HepG2 (cell line): ENCODE measurements around the gene OVOL3. TPM values are rescaled to one million over a fixed set of nuclear protein-coding genes. Genes with fewer than 3 reads are reported as not detected.

Experiments
- ASH2L ChIP-seq: fragments of 300-600, 200-600 bp; sonication (generic); IDR thresholded peaks from 2 replicates; pipeline ENCODE4 v1.7.0; 2017; ENCODE audit warnings: low read depth, mild to moderate bottlenecking, moderate library complexity, mixed read lengths, low read length; ENCODE audit not compliant: insufficient read length
- BCL6 ChIP-seq: IDR thresholded peaks from 2 replicates; pipeline ENCODE4 v1.6.1; 2016; ENCODE audit warnings: missing genetic modification reagents, missing compliant biosample characterization
- BORCS8-MEF2B ChIP-seq: sonication (generic); formaldehyde crosslinking; IDR thresholded peaks from 2 replicates; pipeline ENCODE4 v1.8.0; 2022; ENCODE audit warnings: mild to moderate bottlenecking, missing genetic modification reagents
- DRAP1 ChIP-seq: IDR thresholded peaks from 2 replicates; pipeline ENCODE4 v1.6.1; 2016; ENCODE audit warnings: missing genetic modification reagents, missing compliant biosample characterization
- E2F5 ChIP-seq: sonication (generic); formaldehyde crosslinking; conservative IDR thresholded peaks from 2 replicates; pipeline ENCODE4 v1.4.0; 2020; ENCODE audit warnings: missing genetic modification reagents
- HBP1 ChIP-seq: IDR thresholded peaks from 2 replicates; pipeline ENCODE4 v1.6.1; 2016; ENCODE audit warnings: low read depth, control low read depth
- ISL2 ChIP-seq: sonication (generic); formaldehyde crosslinking; IDR thresholded peaks from 2 replicates; pipeline ENCODE4 v1.5.0; 2020; ENCODE audit warnings: missing genetic modification reagents
- KMT2A ChIP-seq: sonication (generic); formaldehyde crosslinking; IDR thresholded peaks from 2 replicates; pipeline ENCODE4 v1.4.0; 2020; ENCODE audit warnings: missing genetic modification reagents
- MAFK ChIP-seq, 2 experiments: IDR thresholded peaks in 1 of 2; conservative IDR thresholded peaks in 1 of 2; 2 replicates each; pipeline ENCODE4 v1.6.1; 2011; ENCODE audit warnings: improper control_type of control experiment in 2 of 2, low read length in 2 of 2
- NAIF1 ChIP-seq: sonication (generic); formaldehyde crosslinking; IDR thresholded peaks from 2 replicates; pipeline ENCODE4 v1.5.0; 2020; ENCODE audit warnings: mild to moderate bottlenecking, missing genetic modification reagents, borderline replicate concordance
- NCOA1 ChIP-seq: sonication (generic); formaldehyde crosslinking; IDR thresholded peaks from 2 replicates; pipeline ENCODE4 v1.9.0; 2021; ENCODE audit warnings: missing genetic modification reagents
- PCBP2 ChIP-seq: fragments of 200-400 bp; formaldehyde crosslinking; optimal IDR thresholded peaks from 2 replicates; pipeline ENCODE3; 2018; ENCODE audit warnings: low read length, low read depth; ENCODE audit not compliant: poor library complexity, severe bottlenecking
- SAP130 ChIP-seq: IDR thresholded peaks from 2 replicates; pipeline ENCODE4 v1.6.1; 2016; ENCODE audit warnings: low read depth
- SMARCC2 ChIP-seq: fragments of 450-650 bp; IDR thresholded peaks from 2 replicates; pipeline ENCODE4 v1.6.1; 2017; ENCODE audit warnings: antibody characterized with exemption, mild to moderate bottlenecking
- SMARCE1 ChIP-seq: fragments of 450-650 bp; IDR thresholded peaks from 2 replicates; pipeline ENCODE4 v1.6.1; 2017; ENCODE audit warnings: borderline replicate concordance
- SP4 ChIP-seq: sonication (generic); formaldehyde crosslinking; IDR thresholded peaks from 2 replicates; pipeline ENCODE4 v1.8.1; 2023; ENCODE audit warnings: mild to moderate bottlenecking, missing genetic modification reagents
- ZBTB7A ChIP-seq: sonication (generic); formaldehyde crosslinking; IDR thresholded peaks from 2 replicates; pipeline ENCODE4 v1.8.0; 2022; ENCODE audit warnings: mild to moderate bottlenecking, missing genetic modification reagents
- ZNF281 ChIP-seq: sonication (generic); formaldehyde crosslinking; IDR thresholded peaks from 2 replicates; pipeline ENCODE4 v1.4.0; 2020; ENCODE audit warnings: missing genetic modification reagents, borderline replicate concordance
- ZNF33A ChIP-seq: sonication (generic); formaldehyde crosslinking; IDR thresholded peaks from 2 replicates; pipeline ENCODE4 v1.5.1; 2020; ENCODE audit warnings: missing genetic modification reagents, mild to moderate bottlenecking, moderate library complexity, borderline replicate concordance
- ZNF430 ChIP-seq: sonication (generic); formaldehyde crosslinking; IDR thresholded peaks from 2 replicates; pipeline ENCODE4 v1.9.0; 2021; ENCODE audit warnings: mild to moderate bottlenecking, missing genetic modification reagents
- ZNF614 ChIP-seq: IDR thresholded peaks from 2 replicates; pipeline ENCODE4 v1.6.1; 2018; ENCODE audit warnings: missing biosample characterization, missing genetic modification reagents, inconsistent platforms, borderline replicate concordance
- ZNF747 ChIP-seq: sonication (generic); formaldehyde crosslinking; IDR thresholded peaks from 2 replicates; pipeline ENCODE4 v1.8.1; 2023; ENCODE audit warnings: missing genetic modification reagents, mild to moderate bottlenecking, borderline replicate concordance
- ZNF768 ChIP-seq: sonication (generic); formaldehyde crosslinking; IDR thresholded peaks from 2 replicates; pipeline ENCODE4 v1.4.0; 2020; ENCODE audit warnings: missing genetic modification reagents
- ZNF879 ChIP-seq: sonication (generic); formaldehyde crosslinking; IDR thresholded peaks from 2 replicates; pipeline ENCODE4 v1.8.1; 2023; ENCODE audit warnings: missing genetic modification reagents
- ZSCAN30 ChIP-seq: sonication (generic); formaldehyde crosslinking; IDR thresholded peaks from 2 replicates; pipeline ENCODE4 v1.5.0; 2020; ENCODE audit warnings: mild to moderate bottlenecking, missing genetic modification reagents
- polyA plus RNA-seq, 8 experiments: library from polyadenylated mRNA; depleted of rRNA in 3 of 8; stranded (reverse) in 7 of 8; unstranded in 1 of 8; fragments of >200 nt; fragmentation: Illumina TruSeq in 4 of 8; extraction: Trizol in 4 of 8; gene quantifications; 2 replicates each; pipeline versions ENCODE4 v1.2.1 to v1.2.3, GENCODE V29; 2011 to 2016; ENCODE audit warnings: low read depth in 4 of 8, missing spikeins in 1 of 8, mixed read lengths in 1 of 8; ENCODE audit not compliant: insufficient read depth in 1 of 8
- total RNA-seq, 5 experiments: library from RNA; depleted of rRNA; stranded (reverse); fragments of >200 nt; fragmentation: Illumina TruSeq; extraction: Trizol; gene quantifications; 2 replicates each; pipeline ENCODE4 v1.2.3, GENCODE V29; 2016; ENCODE audit warnings: low read depth in 1 of 5

The OVOL3 gene
- total and polyA plus RNA-seq, 2 of the 13 experiments (the other 11 are each of a cell fraction or from before 2014, with no cell fraction given) = not detected

- TF ChIP-seq ZNF614 (CRISPR knock-in tag) (no peak), SMARCC2 (no peak), E2F5 (no peak), ZSCAN30 (CRISPR knock-in tag) (no peak), ZNF768 (no peak), ISL2 (CRISPR knock-in tag) (no peak), ZNF747 (CRISPR knock-in tag) (no peak), ZNF281 (CRISPR knock-in tag) (no peak), BCL6 (CRISPR knock-in tag) (no peak), ZBTB7A (CRISPR knock-in tag) (no peak), KMT2A (CRISPR knock-in tag) (no peak), HBP1 (no peak), ZNF33A (CRISPR knock-in tag) (no peak), ZNF430 (no peak), PCBP2 (no peak), SMARCE1 (no peak), BORCS8-MEF2B (CRISPR knock-in tag) (no peak), NCOA1 (CRISPR knock-in tag) (no peak), SP4 (peak; percentile 58; the same call in 1 of the 2 replicates), DRAP1 (CRISPR knock-in tag) (peak; percentile 90), ZNF879 (CRISPR knock-in tag) (no peak), MAFK (conservative IDR thresholded peaks at IDR 0.05 in 1 of 2, IDR thresholded peaks at IDR 0.05 in 1 of 2; ENCODE audit: low read length in 2 of 2) (no peak), ASH2L (no peak), SAP130 (CRISPR knock-in tag) (peak; percentile 0; the same call in 1 of the 2 replicates), NAIF1 (no peak)
Measured at GRCh38 chr19:36141039-36141927, 30.3 kb downstream of the OVOL3 start (continued).
